ENCODE results near the gene DUSP19.
"Not testable (repeated sequence)": the region's sequence is repeated elsewhere in the genome, so short reads cannot be mapped to it uniquely, and the experiment has no call there.

The DUSP19 gene

GRCh38 chr2:183078464-183079138, at the start of gene DUSP19:
Gene DUSP19, plus strand, starts transcription at chr2:183078747. Its CDS starts 187 bp downstream, at chr2:183078934.
- peak; percentile 96 for DNase-seq

GRCh38 chr2:183029219-183029618, 49.3 kb upstream of the DUSP19 start:
- no peak for DNase-seq

GRCh38 chr2:183031911-183032794, 46.4 kb upstream of the DUSP19 start:
- DNase-seq: no peak

GRCh38 chr2:183033951-183034350, 44.6 kb upstream of the DUSP19 start:
- no peak for DNase-seq

- DNase-seq: no peak
These were observed 43.7 kb upstream of the DUSP19 start for GRCh38 chr2:183034806-183035205.

- DNase-seq: no peak
These were observed 43.1 kb upstream of the DUSP19 start for GRCh38 chr2:183035298-183035953.

- DNase-seq: no peak
These were observed 42.4 kb upstream of the DUSP19 start for GRCh38 chr2:183035954-183036669.

- DNase-seq: no peak
These were observed 41.4 kb upstream of the DUSP19 start for GRCh38 chr2:183037074-183037552.

GRCh38 chr2:183037553-183038340, 40.8 kb upstream of the DUSP19 start:
- DNase-seq: peak; percentile 78

- peak; percentile 78 for DNase-seq
These were observed 39.9 kb upstream of the DUSP19 start, which contains the start of gene NCKAP1 for GRCh38 chr2:183038341-183039300. Gene NCKAP1, minus strand, starts transcription at chr2:183038457. Its CDS starts 358 bp downstream, at chr2:183038099.

GRCh38 chr2:183040604-183041003, 37.9 kb upstream of the DUSP19 start:
- no peak for DNase-seq

- not testable (repeated sequence) for DNase-seq
These were observed 35.0 kb upstream of the DUSP19 start for GRCh38 chr2:183043580-183043979.

- not testable (repeated sequence) for DNase-seq
These were observed 30.9 kb upstream of the DUSP19 start for GRCh38 chr2:183047486-183048125.

GRCh38 chr2:183049420-183049819, 29.1 kb upstream of the DUSP19 start:
- no peak for DNase-seq

- DNase-seq: no peak
These were observed 21.1 kb upstream of the DUSP19 start for GRCh38 chr2:183057333-183057985.

GRCh38 chr2:183059561-183059960, 19.0 kb upstream of the DUSP19 start:
- no peak for DNase-seq

GRCh38 chr2:183060571-183061231, 17.8 kb upstream of the DUSP19 start:
- DNase-seq: no peak

GRCh38 chr2:183063083-183063482, 15.5 kb upstream of the DUSP19 start:
- DNase-seq: peak; percentile 14

GRCh38 chr2:183068561-183068960, 10.0 kb upstream of the DUSP19 start:
- DNase-seq: no peak

All from NCI-H774 (cell line).